Breast epithelium (tissue), 4 donors: Measurements from ENCODE around the gene TRERF1. TPM values are rescaled to one million over a fixed set of nuclear protein-coding genes. Genes with fewer than 3 reads are reported as not detected.

Experiments
- DNase-seq, 2 donors: peaks; one replicate each; pipeline ENCODE4 v3.0.0-alpha.2; 2019; ENCODE audit warnings: low spot score in 2 of 2
- H3K27ac ChIP-seq, 2 donors: fragments of 200-600 bp; sonication (generic) in 1 of 2; one replicate each; pipeline ENCODE4 v1.5.1; 2016 to 2019; ENCODE audit warnings: mild to moderate bottlenecking in 1 of 2
- H3K27me3 ChIP-seq, 2 donors: fragments of 200-600 bp; sonication (generic) in 1 of 2; one replicate each; pipeline versions ENCODE4 v1.5.1 to v1.6.0; 2017 to 2019; ENCODE audit warnings: control low read depth in 1 of 2, mild to moderate bottlenecking in 1 of 2
- H3K36me3 ChIP-seq: fragments of 200-600 bp; one replicate; pipeline ENCODE4 v1.5.1; 2019
- H3K4me1 ChIP-seq, 2 donors: fragments of 200-600 bp; sonication (generic); one replicate each; pipeline ENCODE4 v1.5.1; 2016 to 2019; ENCODE audit warnings: control low read depth in 1 of 2
- H3K4me3 ChIP-seq, 3 donors: fragments of 200-600 bp; sonication (generic); 1 replicate in 2 of 3; 2 replicates in 1 of 3; pipeline ENCODE4 v1.5.1; 2016 to 2019; ENCODE audit warnings: mild to moderate bottlenecking in 3 of 3, moderate library complexity in 2 of 3
- H3K9me3 ChIP-seq, 2 donors: fragments of 200-600 bp; sonication (generic) in 1 of 2; one replicate each; pipeline ENCODE4 v1.5.1; 2016 to 2019; ENCODE audit warnings: control low read depth in 1 of 2
- CTCF ChIP-seq, 3 donors: fragments of 450-650 bp; IDR thresholded peaks; one replicate each; pipeline ENCODE4 v1.5.1; 2016 to 2017; ENCODE audit warnings: antibody characterized with exemption in 3 of 3, mild to moderate bottlenecking in 3 of 3, moderate library complexity in 3 of 3
- POLR2A ChIP-seq: fragments of 450-650 bp; IDR thresholded peaks from one replicate; pipeline ENCODE4 v1.6.1; 2016; ENCODE audit warnings: antibody characterized with exemption, mild to moderate bottlenecking, moderate library complexity
- POLR2AphosphoS5 ChIP-seq, 3 donors: sonication (generic); formaldehyde crosslinking; IDR thresholded peaks; one replicate each; pipeline ENCODE4 v1.6.1; 2017; ENCODE audit warnings: antibody characterized with exemption in 3 of 3
- intact Hi-C: fragments of 100-400 bp; cut with DNase I; formaldehyde crosslinking; loops from one replicate; pipeline ENCODE4 v1.15.1; 2023; ENCODE audit warnings: low total_unique reads
- total RNA-seq, 3 donors: library from RNA; depleted of rRNA; stranded (reverse); fragments of >200 nt; gene quantifications; one replicate each; pipeline ENCODE4 v1.1.0, GENCODE V29; 2016

The TRERF1 gene
- total RNA-seq, 3 donors from 2014 or later, result 3.9 to 5.4 (median 4.1) TPM

DNA sequence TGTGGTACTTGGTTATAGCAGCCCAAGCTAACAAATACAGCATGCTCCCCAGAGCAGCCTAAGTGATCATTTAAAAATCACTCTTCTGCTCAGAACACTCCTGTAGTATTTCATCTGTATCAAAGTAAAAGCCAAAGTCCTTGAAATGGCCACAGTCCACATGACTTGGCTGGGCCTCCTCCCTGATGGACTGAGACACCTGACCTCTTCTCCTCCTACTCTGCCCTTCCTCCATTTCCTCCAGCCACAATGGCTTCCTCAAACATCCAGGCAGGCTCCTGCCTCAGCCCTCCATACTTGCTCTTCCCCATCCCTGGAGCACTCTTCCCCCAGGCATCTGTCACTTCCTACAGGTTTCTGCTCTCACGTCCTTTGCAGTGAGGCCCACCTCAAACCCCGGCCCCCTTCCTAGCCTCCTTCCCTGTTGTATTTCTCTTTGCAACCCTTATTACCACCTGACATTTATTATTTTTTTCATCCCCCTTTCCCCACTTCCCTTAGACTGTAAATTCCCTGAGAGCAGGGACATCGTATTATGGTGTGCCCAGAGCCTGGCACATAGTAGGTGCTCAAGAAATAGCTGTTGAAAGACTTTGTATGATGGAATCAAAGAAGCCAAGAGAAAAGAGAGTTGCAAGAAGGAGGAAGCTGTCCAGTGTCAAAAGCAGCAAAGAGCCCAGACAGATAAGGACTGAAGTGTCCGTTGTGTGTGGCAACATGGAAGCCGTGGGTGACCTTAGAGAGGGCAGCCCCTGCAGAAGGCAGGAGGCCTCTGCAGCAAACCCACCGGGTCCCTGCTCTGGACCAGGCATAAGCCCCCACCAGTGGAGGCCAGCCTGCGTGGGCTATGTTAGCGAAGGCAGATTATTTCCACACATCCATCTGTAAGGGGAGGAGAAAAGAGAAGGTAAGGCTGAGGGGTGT is 87.5 kb downstream of the TRERF1 start:
- intact Hi-C loops, result no loop called here
- no peaks in the 10 kb centered on the region for H3K9me3 ChIP-seq
- TF ChIP-seq POLR2A (no peak), CTCF (IDR thresholded peaks at IDR 0.05) (no peak), POLR2AphosphoS5 (IDR thresholded peaks at IDR 0.05) (no peak)
- DNase-seq, result no peak
- no peak overlapping the region for H3K4me3 ChIP-seq
- H3K27me3 ChIP-seq, result no peaks in the 10 kb centered on the region
- no peaks in the 10 kb centered on the region for H3K36me3 ChIP-seq
- H3K27ac ChIP-seq, result no peak overlapping the region
- H3K4me1 ChIP-seq, result no peaks in the 10 kb centered on the region

- H3K4me3 ChIP-seq, result no peak overlapping the region
- intact Hi-C loops, result no loop called here
- DNase-seq, result no peak
- no peak overlapping the region for H3K27ac ChIP-seq
- no peak for TF ChIP-seq CTCF (IDR thresholded peaks at IDR 0.05)
- no peak for TF ChIP-seq POLR2A
- TF ChIP-seq POLR2AphosphoS5 (IDR thresholded peaks at IDR 0.05), result no peak
- no peaks in the 10 kb centered on the region for H3K4me1 ChIP-seq
- no peaks in the 10 kb centered on the region for H3K27me3 ChIP-seq
- H3K36me3 ChIP-seq, result no peaks in the 10 kb centered on the region
- no peaks in the 10 kb centered on the region for H3K9me3 ChIP-seq
These were observed 90.7 kb downstream of the TRERF1 start for GRCh38 chr6:42361036-42361435.

- no peak overlapping the region for H3K4me3 ChIP-seq
- H3K4me1 ChIP-seq, result no peaks in the 10 kb centered on the region
- H3K27me3 ChIP-seq, result no peaks in the 10 kb centered on the region
- no peak for TF ChIP-seq POLR2A
- no peak for TF ChIP-seq CTCF (IDR thresholded peaks at IDR 0.05)
- TF ChIP-seq POLR2AphosphoS5 (IDR thresholded peaks at IDR 0.05), result no peak
- intact Hi-C loops, result no loop called here
- H3K36me3 ChIP-seq, result no peaks in the 10 kb centered on the region
- H3K9me3 ChIP-seq, result no peaks in the 10 kb centered on the region
- no peak overlapping the region for H3K27ac ChIP-seq
- no peak for DNase-seq
These were observed 92.7 kb downstream of the TRERF1 start for GRCh38 chr6:42359021-42359420.

GRCh38 chr6:42355416-42355815 is 96.3 kb downstream of the TRERF1 start:
- intact Hi-C loops, result no loop called here
- Histone ChIP-seq H3K27ac (no peak overlapping the region), H3K9me3 (no peaks in the 10 kb centered on the region), H3K36me3 (no peaks in the 10 kb centered on the region), H3K4me3 (no peak overlapping the region), H3K27me3 (no peaks in the 10 kb centered on the region), H3K4me1 (no peaks in the 10 kb centered on the region)
- no peak for TF ChIP-seq POLR2A
- no peak for TF ChIP-seq CTCF (IDR thresholded peaks at IDR 0.05)
- TF ChIP-seq POLR2AphosphoS5 (IDR thresholded peaks at IDR 0.05), result no peak
- no peak for DNase-seq

DNA sequence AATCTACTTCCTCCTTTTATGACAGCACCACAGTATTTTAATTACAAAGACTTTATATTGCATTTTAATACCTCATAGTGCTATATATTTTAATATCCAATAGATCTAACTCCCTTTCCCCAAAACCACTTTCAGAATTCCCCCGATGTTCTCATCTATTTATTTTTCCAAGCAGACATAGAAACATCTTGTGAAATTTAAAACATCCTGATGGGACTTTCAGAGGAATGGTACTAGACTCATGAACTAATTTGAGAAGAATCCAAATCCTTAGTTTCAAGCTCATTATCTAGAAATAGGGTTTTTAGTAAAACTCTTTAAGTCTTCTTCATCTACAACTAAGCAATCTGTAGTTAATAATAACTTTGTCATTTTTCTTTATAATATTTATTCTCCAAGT is 97.0 kb downstream of the TRERF1 start:
- DNase-seq, result no peak
- H3K27me3 ChIP-seq, result no peaks in the 10 kb centered on the region
- H3K4me1 ChIP-seq, result no peaks in the 10 kb centered on the region
- no peak overlapping the region for H3K27ac ChIP-seq
- H3K4me3 ChIP-seq, result no peak overlapping the region
- intact Hi-C loops, result no loop called here
- H3K9me3 ChIP-seq, result no peaks in the 10 kb centered on the region
- no peak for TF ChIP-seq POLR2AphosphoS5 (IDR thresholded peaks at IDR 0.05)
- no peak for TF ChIP-seq CTCF (IDR thresholded peaks at IDR 0.05)
- no peak for TF ChIP-seq POLR2A
- no peaks in the 10 kb centered on the region for H3K36me3 ChIP-seq
